GM19452 (cell line): Measurements from ENCODE around the gene FBN2.

Experiments
- ATAC-seq: cut with Tn5 transposase; IDR thresholded peaks from one replicate; pipeline ENCODE4 v1.9.1; 2021; ENCODE audit not compliant: unreplicated experiment

The FBN2 gene

DNA sequence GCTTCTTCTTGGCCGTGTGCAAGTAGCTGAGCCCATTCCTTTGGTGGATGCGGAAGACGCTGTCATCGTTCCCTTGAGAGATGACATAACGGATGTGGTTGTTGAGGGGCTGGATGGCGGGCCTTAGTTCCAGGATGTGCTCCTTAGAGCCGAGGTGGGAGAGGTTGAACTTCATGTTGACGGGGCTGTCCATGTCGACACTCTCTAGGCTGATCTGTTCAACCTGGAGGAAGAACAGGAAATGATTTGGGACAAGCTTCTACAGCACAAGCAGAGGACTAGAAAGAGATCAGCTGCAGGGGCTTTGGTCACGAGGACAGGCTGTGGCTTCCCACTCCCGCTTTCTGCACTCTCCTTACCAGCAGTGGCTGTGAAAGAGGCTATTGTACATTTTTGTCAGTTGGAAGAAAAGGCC, 278.4 kb downstream of the FBN2 start:
- ATAC-seq: no peak

DNA sequence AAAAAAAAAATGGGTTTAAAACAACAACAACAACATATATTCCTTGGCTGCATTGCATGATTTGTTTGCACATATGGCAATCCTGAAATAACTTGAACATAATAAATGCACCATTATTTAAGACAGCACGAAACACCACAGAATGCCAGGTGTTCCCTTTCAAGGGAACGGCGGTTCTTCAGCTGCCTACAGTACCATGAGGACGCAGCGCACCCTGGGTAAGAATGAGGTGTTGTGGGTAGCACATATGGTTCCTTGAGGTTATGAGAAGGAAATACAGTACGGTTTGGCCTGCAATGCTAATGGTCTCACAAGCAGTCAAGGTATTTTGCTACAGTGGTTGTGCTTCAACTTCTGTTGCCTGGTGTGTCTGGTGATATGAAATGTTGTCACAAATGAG, 279.7 kb downstream of the FBN2 start:
- no peak for ATAC-seq

GRCh38 chr5:128257076-128257475, 281.0 kb downstream of the FBN2 start:
- no peak for ATAC-seq

DNA sequence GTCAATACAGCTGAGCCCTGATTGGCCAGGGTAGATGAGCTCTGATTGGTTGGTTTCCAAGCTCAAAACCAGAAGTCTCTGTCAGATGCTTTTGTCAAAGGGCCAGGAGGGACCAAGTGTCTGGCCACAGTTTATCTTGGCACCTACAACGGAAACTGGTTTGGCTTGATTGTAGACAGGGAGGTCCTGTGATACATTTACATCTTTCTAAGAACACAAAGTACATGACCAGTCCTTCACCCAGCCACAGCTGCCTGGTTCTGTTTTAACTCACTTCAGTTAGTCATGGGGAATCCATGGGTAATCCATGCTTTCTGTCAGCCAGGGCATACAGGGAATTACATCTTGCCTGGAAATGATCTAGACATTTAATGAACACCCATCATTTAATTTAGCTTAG, 283.3 kb downstream of the FBN2 start:
- ATAC-seq: no peak

DNA sequence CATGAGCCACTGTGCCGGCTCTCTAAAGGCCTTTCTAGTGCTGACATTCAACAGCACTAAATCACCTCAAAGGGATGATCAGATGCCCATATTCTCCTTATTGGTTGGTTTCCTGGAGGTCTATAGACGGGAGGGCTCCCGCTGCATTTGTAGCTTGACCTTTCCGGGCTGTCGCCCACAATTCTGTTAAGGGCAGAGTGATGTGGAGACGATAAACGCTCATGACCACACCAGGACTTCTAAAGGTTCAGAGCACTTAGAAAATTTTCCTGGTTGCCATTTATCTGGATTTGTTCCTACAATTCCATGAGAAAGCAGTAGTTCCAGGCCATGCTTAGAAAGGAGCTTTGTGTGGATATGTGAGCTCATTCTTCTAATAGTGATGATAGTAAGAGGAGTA, 284.2 kb downstream of the FBN2 start:
- no peak for ATAC-seq

GRCh38 chr5:128253161-128253560, 284.9 kb downstream of the FBN2 start:
- ATAC-seq: no peak

DNA sequence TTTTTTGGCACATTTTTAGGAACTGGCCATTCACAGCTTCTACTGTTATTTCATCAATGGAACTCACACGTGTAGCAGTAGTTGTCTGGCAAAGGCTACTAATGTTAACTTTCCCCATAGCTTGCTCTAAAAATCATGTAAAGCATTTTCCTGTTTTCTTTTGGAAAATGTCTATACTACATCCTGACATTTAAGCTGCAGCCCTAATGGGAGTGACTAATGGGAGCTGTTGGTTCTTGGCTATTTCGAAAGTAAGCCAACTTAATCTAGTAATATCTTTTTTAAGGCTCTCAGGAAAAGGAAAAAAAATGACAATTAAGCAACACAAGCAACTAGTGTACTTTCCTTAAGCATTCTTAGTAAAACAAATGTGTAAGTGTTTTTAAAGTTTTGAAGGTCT, 285.3 kb downstream of the FBN2 start:
- no peak for ATAC-seq

- ATAC-seq: no peak
These were observed 285.8 kb downstream of the FBN2 start for GRCh38 chr5:128252196-128252595.

DNA sequence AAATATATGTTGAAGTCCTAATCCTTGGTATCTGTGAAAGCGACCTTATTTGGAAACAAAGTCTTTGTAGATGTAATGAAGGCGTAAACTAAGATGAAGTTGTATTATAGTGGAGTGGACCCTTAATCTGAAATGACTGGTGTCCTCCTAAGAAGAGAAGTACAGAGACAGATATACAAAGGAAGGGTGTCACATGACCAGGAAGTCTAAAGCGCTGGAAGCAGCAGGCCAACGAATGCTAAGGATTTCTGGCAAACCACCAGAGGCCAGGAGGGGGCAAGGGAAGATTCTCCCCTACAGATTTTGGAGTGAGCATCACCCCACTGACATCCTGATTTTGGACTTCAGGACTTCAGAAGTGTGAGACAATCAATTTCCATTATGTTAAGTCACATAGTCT, 292.1 kb downstream of the FBN2 start:
- ATAC-seq: no peak

DNA sequence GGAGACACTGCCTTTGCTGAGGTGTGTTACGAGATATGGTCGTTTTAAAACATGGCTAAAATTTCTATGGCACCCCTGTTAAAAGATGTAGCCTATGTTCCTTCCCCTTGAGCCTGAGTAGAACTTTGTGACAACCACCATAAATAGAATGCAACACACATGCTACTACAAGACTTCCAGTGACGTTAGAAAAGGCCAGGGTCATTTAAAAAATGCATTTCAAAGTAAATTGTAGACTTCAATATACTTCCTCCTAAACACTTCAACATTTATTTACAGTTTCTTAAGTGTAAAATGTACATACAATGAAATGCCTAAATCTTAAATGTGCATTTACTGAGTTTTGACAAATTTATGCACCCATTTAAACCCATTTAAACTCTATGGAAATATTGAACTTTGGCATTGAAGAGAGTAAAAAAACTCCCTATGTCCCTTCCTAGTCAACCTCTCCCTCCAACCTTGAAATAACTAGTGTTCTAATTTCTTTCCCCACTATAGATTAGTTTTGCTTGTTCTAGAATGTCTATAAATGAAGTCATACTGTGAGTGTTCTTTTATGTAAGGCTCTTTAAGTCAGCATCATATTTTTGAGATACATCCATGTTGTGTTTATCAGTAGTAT, 294.0 kb downstream of the FBN2 start:
- no peak for ATAC-seq

DNA sequence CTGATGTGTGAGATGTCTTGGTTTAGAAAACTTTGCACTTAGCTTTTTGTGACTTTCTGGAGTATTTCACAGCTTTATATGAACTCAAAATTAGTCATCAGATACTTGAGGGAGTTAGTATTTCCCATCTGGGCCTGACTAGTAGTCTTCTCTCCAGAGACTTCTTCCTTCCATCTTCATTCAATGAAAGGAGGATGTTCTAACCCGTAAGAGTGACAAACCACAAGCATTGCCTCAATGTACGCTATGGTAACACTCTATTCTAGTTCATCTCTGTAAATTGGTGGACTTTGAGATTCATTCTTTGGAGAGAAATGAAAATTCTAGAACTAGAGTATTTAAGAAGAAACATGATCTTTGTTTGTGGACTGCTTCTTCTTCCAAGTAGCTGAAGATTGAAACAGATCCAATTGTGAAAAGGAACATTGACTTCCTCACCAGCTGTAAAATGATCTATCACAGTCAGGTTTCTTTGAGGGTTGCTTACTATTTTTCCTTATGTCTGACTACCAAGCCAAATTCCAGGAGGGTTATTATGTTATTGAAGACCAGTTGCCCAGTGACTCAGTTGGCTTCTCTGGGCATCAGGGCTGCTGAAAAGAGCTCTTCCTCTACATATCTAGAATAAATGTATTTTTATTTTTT, 296.9 kb downstream of the FBN2 start:
- no peak for ATAC-seq

- no peak for ATAC-seq
These were observed 300.5 kb downstream of the FBN2 start for GRCh38 chr5:128237546-128237945.

DNA sequence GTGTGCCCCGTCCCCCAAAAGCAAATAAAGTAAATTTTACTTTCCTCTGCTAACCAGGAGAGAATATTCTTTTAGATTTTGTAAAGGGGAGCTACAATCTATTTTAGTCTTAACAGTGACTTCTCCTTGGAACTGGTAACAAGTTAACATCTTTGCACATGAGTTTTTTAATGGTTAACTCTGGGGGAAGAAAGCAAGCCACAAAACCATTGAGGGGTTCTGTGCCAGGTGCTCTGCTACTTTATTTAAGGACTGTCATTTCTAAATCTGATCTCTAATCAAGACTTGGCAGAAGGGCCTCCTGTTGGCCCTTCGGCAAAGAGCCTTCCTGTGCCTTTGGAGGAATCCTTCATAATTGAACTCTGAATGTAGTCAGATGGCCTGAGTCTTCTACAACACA, 301.0 kb downstream of the FBN2 start:
- ATAC-seq: no peak

GRCh38 chr5:128236334-128236733, 301.7 kb downstream of the FBN2 start:
- ATAC-seq: no peak

- ATAC-seq: no peak
These were observed 303.0 kb downstream of the FBN2 start for GRCh38 chr5:128234928-128235641.

DNA sequence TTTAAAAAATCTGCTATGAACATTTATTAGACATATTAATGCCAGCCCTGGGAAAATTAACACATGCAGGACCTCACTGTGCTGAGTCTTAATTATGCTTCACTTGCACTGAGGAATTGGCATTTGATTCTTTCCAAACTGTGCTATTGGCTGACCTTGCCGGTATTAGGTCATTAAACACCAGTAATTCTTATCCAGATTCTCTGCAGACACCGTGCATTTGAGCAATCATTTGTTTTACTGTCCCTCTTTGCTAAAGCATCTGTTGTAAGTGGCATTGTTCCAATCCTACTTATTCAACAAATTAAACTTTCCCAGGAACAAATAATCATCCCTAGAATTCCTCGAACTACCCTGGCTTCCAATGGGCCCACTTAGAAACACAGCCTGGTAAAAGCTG, 309.5 kb downstream of the FBN2 start:
- no peak for ATAC-seq

DNA sequence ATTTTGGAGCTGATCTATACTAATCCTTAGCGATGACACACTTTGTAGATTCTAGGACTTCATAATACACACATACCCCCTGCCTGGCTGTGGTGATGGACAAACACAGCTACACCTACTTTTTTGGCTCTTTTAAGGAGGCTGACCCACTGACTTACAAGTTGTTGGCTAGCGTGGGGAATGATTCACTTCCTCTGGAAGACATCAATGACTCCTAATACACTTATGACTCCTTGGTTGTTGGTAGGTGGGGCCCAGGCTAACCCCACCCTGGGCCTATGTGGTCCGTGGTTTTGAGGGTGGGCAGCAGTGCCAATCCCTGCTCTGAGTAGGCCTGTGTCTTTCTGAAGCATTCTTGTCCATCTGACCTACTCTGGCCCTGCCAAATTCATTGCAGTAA, 310.0 kb downstream of the FBN2 start:
- no peak for ATAC-seq

DNA sequence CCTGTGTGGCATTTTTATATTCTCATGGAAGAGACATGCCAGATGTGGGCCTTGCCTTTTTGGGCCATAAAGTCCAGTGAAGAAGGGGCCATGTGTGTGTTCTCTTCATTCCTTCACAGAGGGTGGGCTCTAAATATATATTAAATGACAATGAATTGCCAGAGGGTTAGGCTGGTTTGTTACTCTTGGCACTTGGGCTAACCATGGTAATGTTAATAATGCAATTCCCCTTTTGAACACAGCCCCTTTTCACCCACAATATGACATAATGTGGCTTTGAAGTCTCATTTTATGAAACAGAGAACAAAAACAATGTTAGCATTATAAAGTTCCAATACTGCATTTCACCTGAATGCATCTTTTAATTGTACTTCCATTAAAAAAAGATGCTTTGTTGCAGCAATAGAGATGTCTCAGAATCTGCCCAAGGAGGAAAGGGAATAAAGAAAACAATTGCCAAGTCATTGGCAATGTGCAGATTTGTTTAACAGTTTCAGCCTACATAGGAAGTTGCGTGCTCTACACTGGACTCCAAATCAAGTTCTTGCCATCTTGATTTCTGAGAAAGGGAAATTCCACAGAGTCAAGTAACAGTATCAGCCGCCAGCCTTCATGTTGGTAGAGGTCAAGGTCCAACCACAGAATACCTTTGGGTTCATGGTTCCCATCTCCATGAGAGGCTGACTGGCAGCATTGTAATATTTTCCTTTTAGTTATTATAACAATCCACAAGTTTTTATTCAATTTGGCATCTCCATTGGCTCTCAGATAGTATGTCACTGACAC, 312.6 kb downstream of the FBN2 start:
- no peak for ATAC-seq

- ATAC-seq: no peak
These were observed 313.7 kb downstream of the FBN2 start for GRCh38 chr5:128224336-128224735.

- ATAC-seq: no peak
These were observed 317.2 kb downstream of the FBN2 start for GRCh38 chr5:128220841-128221240.

GRCh38 chr5:128216860-128217531, 321.0 kb downstream of the FBN2 start:
- ATAC-seq: no peak
